Nephron (organoid): ENCODE results near the gene KRI1.
A peak's percentile ranks its signal among the peaks of the same experiment; 100 is the strongest.

Source experiments
- H3K27ac Mint-ChIP-seq, 3 experiments: 2 replicates each; pipeline ENCODE4 v1.8.0; 2020; ENCODE audit warnings: mixed read lengths in 3 of 3, mild to moderate bottlenecking in 2 of 3, moderate library complexity in 1 of 3
- H3K27me3 Mint-ChIP-seq: 2 replicates; pipeline ENCODE4 v1.8.0; 2021; ENCODE audit warnings: low read depth, mild to moderate bottlenecking, moderate library complexity, mixed read lengths
- H3K36me3 Mint-ChIP-seq: 2 replicates; pipeline ENCODE4 v1.8.0; 2020; ENCODE audit warnings: low read depth, mixed read lengths
- H3K4me1 Mint-ChIP-seq: 2 replicates; pipeline ENCODE4 v1.8.0; 2020; ENCODE audit warnings: mixed read lengths
- H3K4me3 Mint-ChIP-seq, 3 experiments: 2 replicates each; pipeline ENCODE4 v1.8.0; 2020; ENCODE audit warnings: mild to moderate bottlenecking in 3 of 3, mixed read lengths in 3 of 3, moderate library complexity in 2 of 3
- H3K9me3 Mint-ChIP-seq: 2 replicates; pipeline ENCODE4 v1.8.0; 2020; ENCODE audit warnings: mixed read lengths
- TF ChIP-seq, protein P1 (sequence below), 3 experiments: fragments of 200-600 bp; sonication (generic); IDR thresholded peaks; one replicate each; pipeline ENCODE4 v1.5.0; 2021; ENCODE audit warnings: antibody characterized with exemption in 3 of 3; ENCODE audit not compliant: unreplicated experiment in 3 of 3

KRI1 gene

DNA sequence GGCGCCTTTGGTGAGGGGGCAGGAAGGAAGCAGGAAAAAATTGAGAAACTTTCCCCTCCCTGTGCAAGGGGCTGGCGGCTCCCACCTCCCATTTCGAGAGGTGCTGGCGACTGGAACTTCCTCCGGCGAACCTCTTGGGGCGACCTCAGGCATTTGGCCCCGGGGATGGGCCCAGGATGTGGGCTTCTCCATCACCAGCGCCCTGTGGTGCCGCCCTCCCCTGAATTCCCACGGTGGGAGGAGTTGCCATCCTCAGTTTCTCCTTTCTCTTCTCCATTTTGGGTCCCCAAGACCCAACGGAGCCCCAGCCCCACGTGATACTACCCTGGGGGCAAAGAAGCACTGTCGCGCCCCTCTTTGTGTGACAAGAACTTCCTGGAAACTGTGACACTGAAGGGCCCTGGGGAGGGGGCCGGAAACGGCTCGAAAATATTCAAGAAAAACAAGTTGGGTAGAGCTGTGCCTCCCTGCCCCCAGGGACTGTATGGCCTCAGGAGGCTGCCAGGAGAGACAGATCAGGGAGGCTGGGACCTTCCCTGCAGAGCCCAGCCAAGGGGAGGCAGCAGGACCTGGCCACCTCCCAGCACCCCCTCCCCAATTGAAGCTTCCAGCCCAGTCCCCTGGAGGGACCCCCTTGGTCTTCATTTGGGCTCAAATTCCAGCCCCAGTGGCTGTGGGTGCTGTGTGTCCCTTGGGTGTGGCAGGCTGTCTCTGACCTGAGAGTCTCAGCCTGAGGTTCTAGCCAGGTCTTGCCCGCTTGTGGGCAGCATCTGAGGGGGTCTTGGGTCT, 37.5 kb upstream of the KRI1 start:
- no peaks in the 10 kb centered on the region for H3K9me3 Mint-ChIP-seq
- TF ChIP-seq, protein P1, sequence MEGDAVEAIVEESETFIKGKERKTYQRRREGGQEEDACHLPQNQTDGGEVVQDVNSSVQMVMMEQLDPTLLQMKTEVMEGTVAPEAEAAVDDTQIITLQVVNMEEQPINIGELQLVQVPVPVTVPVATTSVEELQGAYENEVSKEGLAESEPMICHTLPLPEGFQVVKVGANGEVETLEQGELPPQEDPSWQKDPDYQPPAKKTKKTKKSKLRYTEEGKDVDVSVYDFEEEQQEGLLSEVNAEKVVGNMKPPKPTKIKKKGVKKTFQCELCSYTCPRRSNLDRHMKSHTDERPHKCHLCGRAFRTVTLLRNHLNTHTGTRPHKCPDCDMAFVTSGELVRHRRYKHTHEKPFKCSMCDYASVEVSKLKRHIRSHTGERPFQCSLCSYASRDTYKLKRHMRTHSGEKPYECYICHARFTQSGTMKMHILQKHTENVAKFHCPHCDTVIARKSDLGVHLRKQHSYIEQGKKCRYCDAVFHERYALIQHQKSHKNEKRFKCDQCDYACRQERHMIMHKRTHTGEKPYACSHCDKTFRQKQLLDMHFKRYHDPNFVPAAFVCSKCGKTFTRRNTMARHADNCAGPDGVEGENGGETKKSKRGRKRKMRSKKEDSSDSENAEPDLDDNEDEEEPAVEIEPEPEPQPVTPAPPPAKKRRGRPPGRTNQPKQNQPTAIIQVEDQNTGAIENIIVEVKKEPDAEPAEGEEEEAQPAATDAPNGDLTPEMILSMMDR (IDR thresholded peaks at IDR 0.05; ENCODE audit: unreplicated experiment in 3 of 3): no peak

DNA sequence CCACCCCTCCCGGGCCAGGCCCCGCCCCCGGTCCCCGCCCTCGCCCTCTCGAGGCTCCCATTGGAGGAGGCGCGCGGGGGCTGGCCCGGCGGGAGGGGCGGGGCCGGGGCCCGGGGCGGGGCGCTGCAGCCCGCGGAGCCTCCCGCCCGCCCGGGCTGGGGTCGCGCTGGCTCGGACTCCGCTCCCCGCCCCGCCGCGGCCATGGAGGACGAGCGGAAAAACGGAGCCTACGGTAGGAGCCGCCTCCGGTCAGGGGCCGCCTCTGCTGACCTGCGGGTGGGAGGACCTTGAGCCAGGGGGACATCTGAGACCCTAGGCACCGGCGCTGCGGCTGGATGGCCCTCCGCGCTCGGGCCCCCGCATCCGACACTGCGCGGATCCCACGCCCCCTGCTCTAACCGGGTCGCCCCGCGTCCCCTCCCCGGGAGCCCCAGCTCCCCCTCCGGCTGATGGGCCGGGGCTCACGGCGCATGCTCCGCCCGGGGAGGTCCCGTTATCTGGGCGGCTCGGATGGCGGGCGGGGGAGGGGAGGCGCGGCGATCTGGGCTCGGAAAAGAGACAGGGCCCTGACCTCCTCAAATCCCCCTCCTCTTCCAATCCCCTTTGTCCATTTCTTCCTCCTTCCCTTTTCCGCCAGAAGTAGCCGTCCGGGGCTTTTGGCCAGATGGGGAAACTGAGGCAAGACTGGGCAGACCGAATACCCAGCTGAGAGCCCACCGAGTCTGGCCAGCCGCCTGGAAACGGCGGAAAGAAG, 36.7 kb upstream of the KRI1 start:
- TF ChIP-seq, protein P1 (IDR thresholded peaks at IDR 0.05; ENCODE audit: unreplicated experiment in 3 of 3): no peak
- H3K9me3 Mint-ChIP-seq: no peaks in the 10 kb centered on the region
- H3K4me3 Mint-ChIP-seq: peak overlapping the region; percentile 89 to 91 (median 89)
- peaks cover 6% of the 10 kb centered on the region for H3K27me3 Mint-ChIP-seq
- peak overlapping the region in 2 of 3 experiments; percentile 68 to 85 for H3K27ac Mint-ChIP-seq
- H3K4me1 Mint-ChIP-seq: peaks cover 13% of the 10 kb centered on the region
- no peaks in the 10 kb centered on the region for H3K36me3 Mint-ChIP-seq

More for the DNA sequence above, 37.5 kb upstream of the KRI1 start:
- no peaks in the 10 kb centered on the region for H3K36me3 Mint-ChIP-seq
- H3K27me3 Mint-ChIP-seq: peaks cover 6% of the 10 kb centered on the region
- peak overlapping the region; percentile 84 to 91 (median 89) for H3K4me3 Mint-ChIP-seq
- peaks cover 13% of the 10 kb centered on the region for H3K4me1 Mint-ChIP-seq
- H3K27ac Mint-ChIP-seq: peak overlapping the region; percentile 55 to 68 (median 57)

DNA sequence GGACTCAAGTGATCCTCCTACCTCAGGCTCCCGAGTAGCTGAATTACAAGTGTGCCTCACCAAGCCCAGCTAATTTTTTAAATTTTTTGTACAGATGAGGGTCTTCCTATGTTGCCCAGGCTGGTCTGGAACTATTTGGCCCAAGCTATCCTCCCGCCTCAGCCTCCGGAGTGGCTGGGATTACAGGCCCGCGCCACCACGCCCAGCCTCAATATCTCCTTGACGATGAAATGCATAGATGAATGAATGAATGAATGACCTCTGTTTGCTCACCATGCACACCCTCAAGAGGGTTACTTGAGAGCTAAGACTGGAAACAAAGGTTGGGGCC, 36.2 kb upstream of the KRI1 start:
- Mint-ChIP-seq H3K4me1 (peaks cover 13% of the 10 kb centered on the region), H3K27ac (peak overlapping the region in 2 of 3 experiments; percentile 42 to 85), H3K4me3 (peak overlapping the region; percentile 81 to 90 (median 89)), H3K9me3 (no peaks in the 10 kb centered on the region), H3K36me3 (no peaks in the 10 kb centered on the region), H3K27me3 (peaks cover 6% of the 10 kb centered on the region)
- TF ChIP-seq, protein P1 (IDR thresholded peaks at IDR 0.05; ENCODE audit: unreplicated experiment in 3 of 3): no peak

DNA sequence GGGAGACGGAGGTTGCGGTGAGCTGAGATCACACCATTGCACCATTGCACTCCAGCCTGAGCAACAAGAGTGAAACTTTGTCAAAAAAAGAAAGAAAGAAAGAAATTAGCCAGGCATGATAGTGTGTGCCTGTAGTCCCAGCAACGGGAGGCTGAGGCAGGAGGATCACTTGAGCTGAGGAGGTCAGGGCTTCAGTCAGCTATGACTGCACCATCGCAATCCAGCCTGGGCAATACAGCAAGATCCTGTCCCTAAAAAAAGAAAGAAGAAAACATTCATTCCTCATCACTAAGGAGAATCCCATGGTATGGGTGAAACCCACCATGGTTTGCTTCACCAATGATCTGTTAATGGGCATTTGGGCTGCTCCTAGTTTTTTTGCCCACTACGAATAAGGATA, 34.3 kb upstream of the KRI1 start:
- H3K4me3 Mint-ChIP-seq: peak overlapping the region; percentile 59 to 84 (median 72)
- H3K27ac Mint-ChIP-seq: no peak overlapping the region
- no peaks in the 10 kb centered on the region for H3K36me3 Mint-ChIP-seq
- no peaks in the 10 kb centered on the region for H3K9me3 Mint-ChIP-seq
- TF ChIP-seq, protein P1 (IDR thresholded peaks at IDR 0.05; ENCODE audit: unreplicated experiment in 3 of 3): no peak
- H3K27me3 Mint-ChIP-seq: peaks cover 16% of the 10 kb centered on the region
- H3K4me1 Mint-ChIP-seq: peaks cover 13% of the 10 kb centered on the region

DNA sequence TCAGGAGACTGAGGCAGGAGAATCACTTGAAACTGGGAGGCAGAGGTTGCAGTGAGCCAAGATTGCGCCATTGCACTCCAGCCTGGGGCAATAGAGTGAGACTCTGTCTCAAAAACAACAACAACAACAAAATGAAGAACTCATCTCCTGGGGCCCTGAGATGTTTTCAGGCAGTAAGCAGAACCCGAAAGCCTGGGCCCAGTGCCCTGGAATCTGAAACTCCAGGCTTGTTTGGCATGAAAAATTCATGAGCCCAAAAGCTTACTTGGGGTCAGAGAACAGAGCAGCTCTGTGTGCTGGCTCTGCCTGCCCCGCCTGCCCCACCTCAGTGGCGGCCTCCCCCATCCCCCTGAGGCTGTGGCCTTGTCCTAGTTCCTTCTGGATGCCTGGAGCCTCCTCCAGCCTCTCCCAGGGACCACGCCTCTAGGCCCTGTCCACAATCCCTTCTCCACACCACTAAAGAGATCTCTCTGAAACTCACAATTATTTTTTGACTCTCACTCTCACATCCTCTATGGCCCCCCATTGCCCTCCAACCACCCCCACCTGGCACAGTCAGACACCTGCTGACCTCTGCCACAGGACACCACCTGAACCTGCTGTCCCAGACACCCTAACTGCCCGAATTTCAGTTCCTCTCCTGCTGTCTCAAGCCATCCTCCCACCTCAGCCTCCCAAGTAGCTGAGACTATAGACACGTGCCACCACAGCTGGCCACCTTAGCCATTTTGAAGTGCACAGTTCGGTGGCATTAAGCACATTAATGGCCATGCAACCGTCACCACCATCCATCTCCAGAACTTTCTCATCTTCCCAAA, 28.2 kb upstream of the KRI1 start:
- Mint-ChIP-seq H3K9me3 (no peaks in the 10 kb centered on the region), H3K36me3 (no peaks in the 10 kb centered on the region), H3K4me1 (no peaks in the 10 kb centered on the region), H3K4me3 (no peak overlapping the region), H3K27me3 (peaks cover 25% of the 10 kb centered on the region), H3K27ac (peak overlapping the region in 1 of 3 experiments; percentile 66)
- TF ChIP-seq, protein P1 (IDR thresholded peaks at IDR 0.05; ENCODE audit: unreplicated experiment in 3 of 3): no peak
